ENCODE data around the gene CABP7.

CABP7 gene

GRCh38 chr22:29719899-29720645, at the start of gene CABP7:
Gene CABP7, plus strand, starts transcription at chr22:29720003. Its CDS starts 422 bp downstream, at chr22:29720425.
- H3K9ac ChIP-seq (ENCODE audit: low read length), result no peak within 1 kb of the TSS
- peak within 1 kb of the TSS; percentile 50; the same call in 1 of the 2 replicates for H3K4me3 ChIP-seq (ENCODE audit: low read depth, low read length)
- no peaks in the 10 kb centered on the region for H3K36me3 ChIP-seq (ENCODE audit: control insufficient read depth, insufficient read depth, low read length)
- no peaks in the 10 kb centered on the region for H3K4me1 ChIP-seq (ENCODE audit: control insufficient read depth, insufficient read depth, low read length)
- H3K27me3 ChIP-seq (ENCODE audit: control insufficient read depth, insufficient read depth, low read length), result peaks cover 81% of the 10 kb centered on the region
- no peak within 1 kb of the TSS for H3K27ac ChIP-seq (ENCODE audit: low read depth, low read length)
- H3K9me3 ChIP-seq (ENCODE audit: control insufficient read depth, insufficient read depth, low read depth, low read length), result no peaks in the 10 kb centered on the region

GRCh38 chr22:29670626-29671025, 49.2 kb upstream of the CABP7 start:
- Histone ChIP-seq H3K4me3 (ENCODE audit: low read depth, low read length) (no peak overlapping the region), H3K36me3 (ENCODE audit: control insufficient read depth, insufficient read depth, low read length) (peaks cover 64% of the 10 kb centered on the region), H3K27me3 (ENCODE audit: control insufficient read depth, insufficient read depth, low read length) (no peaks in the 10 kb centered on the region), H3K4me1 (ENCODE audit: control insufficient read depth, insufficient read depth, low read length) (no peaks in the 10 kb centered on the region), H3K27ac (ENCODE audit: low read depth, low read length) (no peak overlapping the region), H3K9me3 (ENCODE audit: control insufficient read depth, insufficient read depth, low read depth, low read length) (no peaks in the 10 kb centered on the region), H3K9ac (ENCODE audit: low read length) (no peak overlapping the region)

- H3K27me3 ChIP-seq (ENCODE audit: control insufficient read depth, insufficient read depth, low read length), result no peaks in the 10 kb centered on the region
- no peak overlapping the region for H3K9ac ChIP-seq (ENCODE audit: low read length)
- H3K4me3 ChIP-seq (ENCODE audit: low read depth, low read length), result no peak overlapping the region
- H3K9me3 ChIP-seq (ENCODE audit: control insufficient read depth, insufficient read depth, low read depth, low read length), result no peaks in the 10 kb centered on the region
- no peaks in the 10 kb centered on the region for H3K4me1 ChIP-seq (ENCODE audit: control insufficient read depth, insufficient read depth, low read length)
- H3K36me3 ChIP-seq (ENCODE audit: control insufficient read depth, insufficient read depth, low read length), result peaks cover 82% of the 10 kb centered on the region
- H3K27ac ChIP-seq (ENCODE audit: low read depth, low read length), result no peak overlapping the region
Measured at GRCh38 chr22:29673361-29674066, 46.3 kb upstream of the CABP7 start.

GRCh38 chr22:29674121-29674520, 45.7 kb upstream of the CABP7 start:
- no peaks in the 10 kb centered on the region for H3K9me3 ChIP-seq (ENCODE audit: control insufficient read depth, insufficient read depth, low read depth, low read length)
- no peak overlapping the region for H3K4me3 ChIP-seq (ENCODE audit: low read depth, low read length)
- no peaks in the 10 kb centered on the region for H3K4me1 ChIP-seq (ENCODE audit: control insufficient read depth, insufficient read depth, low read length)
- H3K9ac ChIP-seq (ENCODE audit: low read length), result no peak overlapping the region
- H3K27ac ChIP-seq (ENCODE audit: low read depth, low read length), result no peak overlapping the region
- H3K36me3 ChIP-seq (ENCODE audit: control insufficient read depth, insufficient read depth, low read length), result peaks cover 82% of the 10 kb centered on the region
- H3K27me3 ChIP-seq (ENCODE audit: control insufficient read depth, insufficient read depth, low read length), result no peaks in the 10 kb centered on the region

GRCh38 chr22:29679316-29679715, 40.5 kb upstream of the CABP7 start:
- Histone ChIP-seq H3K4me3 (ENCODE audit: low read depth, low read length) (no peak overlapping the region), H3K4me1 (ENCODE audit: control insufficient read depth, insufficient read depth, low read length) (no peaks in the 10 kb centered on the region), H3K27me3 (ENCODE audit: control insufficient read depth, insufficient read depth, low read length) (no peaks in the 10 kb centered on the region), H3K9me3 (ENCODE audit: control insufficient read depth, insufficient read depth, low read depth, low read length) (no peaks in the 10 kb centered on the region), H3K27ac (ENCODE audit: low read depth, low read length) (no peak overlapping the region), H3K9ac (ENCODE audit: low read length) (no peak overlapping the region), H3K36me3 (ENCODE audit: control insufficient read depth, insufficient read depth, low read length) (peaks cover 82% of the 10 kb centered on the region)

GRCh38 chr22:29683536-29683935, 36.3 kb upstream of the CABP7 start:
- no peaks in the 10 kb centered on the region; the same call in 1 of the 2 replicates for H3K4me1 ChIP-seq (ENCODE audit: control insufficient read depth, insufficient read depth, low read length)
- H3K9ac ChIP-seq (ENCODE audit: low read length), result no peak overlapping the region
- no peaks in the 10 kb centered on the region for H3K9me3 ChIP-seq (ENCODE audit: control insufficient read depth, insufficient read depth, low read depth, low read length)
- H3K4me3 ChIP-seq (ENCODE audit: low read depth, low read length), result no peak overlapping the region
- H3K27ac ChIP-seq (ENCODE audit: low read depth, low read length), result no peak overlapping the region
- no peaks in the 10 kb centered on the region for H3K27me3 ChIP-seq (ENCODE audit: control insufficient read depth, insufficient read depth, low read length)
- peaks cover 46% of the 10 kb centered on the region for H3K36me3 ChIP-seq (ENCODE audit: control insufficient read depth, insufficient read depth, low read length)

GRCh38 chr22:29684244-29684643, 35.6 kb upstream of the CABP7 start:
- no peaks in the 10 kb centered on the region for H3K9me3 ChIP-seq (ENCODE audit: control insufficient read depth, insufficient read depth, low read depth, low read length)
- H3K27ac ChIP-seq (ENCODE audit: low read depth, low read length), result no peak overlapping the region
- H3K27me3 ChIP-seq (ENCODE audit: control insufficient read depth, insufficient read depth, low read length), result no peaks in the 10 kb centered on the region
- H3K4me3 ChIP-seq (ENCODE audit: low read depth, low read length), result no peak overlapping the region
- peaks cover 3% of the 10 kb centered on the region; the same call in 1 of the 2 replicates for H3K4me1 ChIP-seq (ENCODE audit: control insufficient read depth, insufficient read depth, low read length)
- no peak overlapping the region for H3K9ac ChIP-seq (ENCODE audit: low read length)
- peaks cover 39% of the 10 kb centered on the region for H3K36me3 ChIP-seq (ENCODE audit: control insufficient read depth, insufficient read depth, low read length)

GRCh38 chr22:29689206-29689879, 30.5 kb upstream of the CABP7 start:
- H3K36me3 ChIP-seq (ENCODE audit: control insufficient read depth, insufficient read depth, low read length), result peaks cover 4% of the 10 kb centered on the region; the same call in 1 of the 2 replicates
- H3K4me3 ChIP-seq (ENCODE audit: low read depth, low read length), result no peak overlapping the region
- no peak overlapping the region for H3K27ac ChIP-seq (ENCODE audit: low read depth, low read length)
- no peaks in the 10 kb centered on the region for H3K27me3 ChIP-seq (ENCODE audit: control insufficient read depth, insufficient read depth, low read length)
- peaks cover 41% of the 10 kb centered on the region for H3K4me1 ChIP-seq (ENCODE audit: control insufficient read depth, insufficient read depth, low read length)
- no peaks in the 10 kb centered on the region for H3K9me3 ChIP-seq (ENCODE audit: control insufficient read depth, insufficient read depth, low read depth, low read length)
- no peak overlapping the region for H3K9ac ChIP-seq (ENCODE audit: low read length)

- Histone ChIP-seq H3K36me3 (ENCODE audit: control insufficient read depth, insufficient read depth, low read length) (peaks cover 2% of the 10 kb centered on the region; the same call in 1 of the 2 replicates), H3K27me3 (ENCODE audit: control insufficient read depth, insufficient read depth, low read length) (no peaks in the 10 kb centered on the region), H3K9me3 (ENCODE audit: control insufficient read depth, insufficient read depth, low read depth, low read length) (no peaks in the 10 kb centered on the region), H3K9ac (ENCODE audit: low read length) (no peak overlapping the region), H3K27ac (ENCODE audit: low read depth, low read length) (no peak overlapping the region), H3K4me1 (ENCODE audit: control insufficient read depth, insufficient read depth, low read length) (peaks cover 41% of the 10 kb centered on the region), H3K4me3 (ENCODE audit: low read depth, low read length) (no peak overlapping the region)
Measured at GRCh38 chr22:29689880-29690213, 30.0 kb upstream of the CABP7 start.

- H3K9me3 ChIP-seq (ENCODE audit: control insufficient read depth, insufficient read depth, low read depth, low read length), result no peaks in the 10 kb centered on the region
- H3K4me1 ChIP-seq (ENCODE audit: control insufficient read depth, insufficient read depth, low read length), result peaks cover 41% of the 10 kb centered on the region
- H3K27ac ChIP-seq (ENCODE audit: low read depth, low read length), result no peak overlapping the region
- H3K4me3 ChIP-seq (ENCODE audit: low read depth, low read length), result no peak overlapping the region
- H3K27me3 ChIP-seq (ENCODE audit: control insufficient read depth, insufficient read depth, low read length), result no peaks in the 10 kb centered on the region
- peaks cover 6% of the 10 kb centered on the region; the same call in 1 of the 2 replicates for H3K36me3 ChIP-seq (ENCODE audit: control insufficient read depth, insufficient read depth, low read length)
- H3K9ac ChIP-seq (ENCODE audit: low read length), result no peak overlapping the region
Measured at GRCh38 chr22:29690476-29690875, 29.3 kb upstream of the CABP7 start.
